GM18520 (cell line): ENCODE data around the gene MED25.

Source experiments
- ATAC-seq: cut with Tn5 transposase; IDR thresholded peaks from one replicate; pipeline ENCODE4 v1.9.1; 2021; ENCODE audit not compliant: unreplicated experiment

MED25 gene

GRCh38 chr19:49798574-49798973 is 19.5 kb upstream of the MED25 start:
- no peak for ATAC-seq

DNA sequence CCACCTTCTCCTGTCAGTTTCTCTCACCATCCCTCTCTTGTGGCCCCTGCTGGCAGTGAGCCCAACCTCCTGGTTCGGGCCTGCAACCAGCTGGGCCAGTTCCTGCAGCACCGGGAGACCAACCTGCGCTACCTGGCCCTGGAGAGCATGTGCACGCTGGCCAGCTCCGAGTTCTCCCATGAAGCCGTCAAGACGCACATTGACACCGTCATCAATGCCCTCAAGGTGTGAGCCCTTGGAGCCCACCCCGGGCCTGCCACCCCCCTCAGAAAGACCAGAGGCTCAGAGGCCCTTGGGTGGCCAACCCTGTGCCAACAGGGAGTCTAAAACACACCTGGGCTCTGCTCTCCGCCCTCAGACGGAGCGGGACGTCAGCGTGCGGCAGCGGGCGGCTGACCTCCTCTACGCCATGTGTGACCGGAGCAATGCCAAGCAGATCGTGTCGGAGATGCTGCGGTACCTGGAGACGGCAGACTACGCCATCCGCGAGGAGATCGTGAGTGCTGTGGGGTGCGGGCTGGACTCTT is 18.8 kb upstream of the MED25 start:
- no peak for ATAC-seq

- no peak for ATAC-seq
Observed at GRCh38 chr19:49799798-49800376, 18.2 kb upstream of the MED25 start.

DNA sequence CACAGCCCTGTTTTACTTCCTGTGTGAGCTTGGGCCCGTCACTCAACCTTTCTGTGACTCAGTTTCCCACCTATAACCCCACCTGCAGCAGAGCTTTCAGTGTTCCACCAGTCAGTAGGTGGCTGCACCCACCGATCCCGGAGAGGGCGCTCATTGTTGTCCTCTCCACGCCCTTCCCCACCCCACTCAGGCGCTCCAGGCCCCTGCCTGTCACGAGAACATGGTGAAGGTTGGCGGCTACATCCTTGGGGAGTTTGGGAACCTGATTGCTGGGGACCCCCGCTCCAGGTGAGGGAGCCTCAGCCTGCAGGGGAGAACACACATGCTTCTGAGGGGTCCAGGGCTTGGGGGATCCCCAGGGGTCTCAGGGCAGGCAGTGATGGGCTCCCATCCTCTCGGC is 17.3 kb upstream of the MED25 start:
- ATAC-seq, result no peak

- ATAC-seq, result no peak
Observed at GRCh38 chr19:49801401-49801888, 16.6 kb upstream of the MED25 start.

DNA sequence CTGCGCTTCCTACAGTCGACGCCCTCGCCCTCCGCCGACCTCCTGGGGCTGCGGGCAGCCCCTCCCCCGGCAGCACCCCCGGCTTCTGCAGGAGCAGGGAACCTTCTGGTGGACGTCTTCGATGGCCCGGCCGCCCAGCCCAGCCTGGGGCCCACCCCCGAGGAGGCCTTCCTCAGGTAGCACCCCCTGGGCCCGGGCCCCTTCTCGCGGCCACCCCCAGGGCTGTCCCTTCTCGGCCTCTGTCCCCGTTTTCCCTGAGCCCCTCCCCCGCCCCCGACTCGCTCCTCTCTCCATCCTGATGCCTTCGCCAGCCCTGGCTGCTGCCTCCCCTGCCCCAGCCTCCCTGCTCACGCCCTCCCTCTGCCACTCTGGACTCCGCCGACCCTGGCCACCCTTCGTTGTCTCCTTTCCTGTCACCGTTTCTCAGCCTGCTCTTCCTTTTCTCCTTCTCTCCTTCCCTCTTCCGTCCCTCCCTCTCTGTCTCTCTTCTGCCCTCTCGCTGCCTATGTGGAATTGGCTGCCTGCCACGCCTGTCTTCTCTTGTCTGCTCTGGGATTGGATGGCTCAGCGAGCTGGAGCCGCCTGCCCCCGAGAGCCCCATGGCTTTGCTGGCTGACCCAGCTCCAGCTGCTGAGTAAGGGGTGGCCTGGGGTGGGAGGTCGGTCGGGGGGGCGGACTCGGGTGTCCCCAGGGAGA is 16.0 kb upstream of the MED25 start:
- ATAC-seq, result no peak

- ATAC-seq, result no peak
Observed at GRCh38 chr19:49802836-49803528, 15.1 kb upstream of the MED25 start.

DNA sequence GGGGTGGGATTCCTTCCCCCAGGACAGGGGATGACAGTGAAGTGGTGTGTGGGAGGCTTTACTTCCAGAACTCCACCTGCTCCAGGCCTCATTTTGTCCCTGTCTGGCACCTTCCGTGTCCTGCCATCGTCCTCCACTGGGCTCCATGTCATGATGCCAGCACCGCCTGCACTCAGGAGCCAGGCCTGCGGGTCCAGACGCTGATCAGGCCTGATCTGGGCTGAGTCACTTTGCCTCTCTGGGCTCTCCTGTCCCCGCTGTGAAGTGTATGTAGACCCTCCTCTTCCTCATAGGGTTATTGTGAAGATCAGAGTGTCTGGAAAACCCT is 14.6 kb upstream of the MED25 start:
- ATAC-seq, result no peak

- ATAC-seq, result no peak
Observed at GRCh38 chr19:49805822-49806619, 12.1 kb upstream of the MED25 start.

DNA sequence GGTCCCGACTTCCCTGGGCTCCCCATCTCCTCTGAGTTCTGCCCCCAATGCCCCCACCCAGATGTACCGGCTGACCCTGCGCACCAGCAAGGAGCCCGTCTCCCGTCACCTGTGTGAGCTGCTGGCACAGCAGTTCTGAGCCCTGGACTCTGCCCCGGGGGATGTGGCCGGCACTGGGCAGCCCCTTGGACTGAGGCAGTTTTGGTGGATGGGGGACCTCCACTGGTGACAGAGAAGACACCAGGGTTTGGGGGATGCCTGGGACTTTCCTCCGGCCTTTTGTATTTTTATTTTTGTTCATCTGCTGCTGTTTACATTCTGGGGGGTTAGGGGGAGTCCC is 11.5 kb upstream of the MED25 start:
- ATAC-seq, result no peak

GRCh38 chr19:49807058-49807903 is 10.8 kb upstream of the MED25 start:
- no peak for ATAC-seq

DNA sequence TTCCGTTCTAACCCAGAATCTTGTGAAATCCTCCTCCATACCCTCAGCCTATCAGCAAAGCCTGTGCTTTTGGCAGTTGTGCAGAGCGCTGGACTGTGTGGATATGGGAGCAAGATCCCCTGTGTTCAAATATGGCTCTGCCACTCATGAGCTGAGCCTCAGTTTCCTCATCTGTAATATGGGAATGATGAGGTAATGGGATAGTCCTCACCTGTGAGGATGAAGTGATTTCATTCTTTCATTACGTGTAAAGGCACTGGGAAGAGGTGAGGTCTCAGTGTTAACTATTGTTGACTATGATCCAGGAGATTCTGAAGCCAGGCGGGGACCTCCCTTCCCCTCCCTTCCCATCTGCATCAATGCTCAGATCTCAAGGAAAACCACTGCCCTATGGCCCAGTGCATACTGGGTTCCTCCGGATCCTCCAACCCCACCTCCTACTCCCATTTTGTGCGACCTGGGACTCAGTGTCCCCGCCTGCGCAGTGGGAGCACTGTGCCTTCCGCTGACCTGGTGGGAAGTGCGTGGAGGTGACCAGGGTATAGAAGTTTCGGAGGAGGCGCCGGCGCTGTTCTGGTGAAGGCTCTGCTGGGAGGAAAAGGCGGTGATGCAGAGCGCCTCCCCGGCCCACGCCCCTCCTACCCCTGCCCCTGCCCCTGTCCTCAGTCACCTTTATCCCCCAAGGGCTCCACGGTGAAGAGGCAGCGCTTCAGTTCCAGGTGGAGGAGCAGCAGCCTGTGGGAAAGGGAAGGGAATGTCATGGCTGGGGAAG is 10.0 kb upstream of the MED25 start:
- ATAC-seq, result no peak

GRCh38 chr19:49808711-49809159 is 9.4 kb upstream of the MED25 start:
- ATAC-seq, result no peak

GRCh38 chr19:49809160-49809940 is 8.7 kb upstream of the MED25 start:
- no peak for ATAC-seq

DNA sequence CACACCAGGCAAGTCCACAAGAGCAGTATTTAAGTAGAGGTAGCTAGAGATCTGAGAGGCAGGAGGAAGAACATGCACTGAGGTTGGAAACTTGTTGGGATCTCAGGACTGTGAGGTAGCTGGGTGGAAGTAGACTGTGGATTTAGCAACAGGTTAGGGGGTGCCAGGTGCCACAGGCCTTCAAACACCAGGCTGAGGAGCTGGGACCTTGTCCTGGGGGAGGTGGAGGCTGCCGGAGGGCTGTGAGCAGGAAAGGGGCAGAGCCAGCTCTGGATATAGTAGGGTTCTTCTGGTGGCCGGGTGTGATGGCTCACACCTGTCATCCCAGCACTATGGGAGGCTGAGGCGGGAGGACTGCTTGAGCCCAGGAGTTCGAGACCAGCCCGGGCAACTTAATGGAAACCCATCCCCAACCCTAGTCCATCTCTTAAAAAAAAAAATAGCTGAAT is 8.1 kb upstream of the MED25 start:
- no peak for ATAC-seq

DNA sequence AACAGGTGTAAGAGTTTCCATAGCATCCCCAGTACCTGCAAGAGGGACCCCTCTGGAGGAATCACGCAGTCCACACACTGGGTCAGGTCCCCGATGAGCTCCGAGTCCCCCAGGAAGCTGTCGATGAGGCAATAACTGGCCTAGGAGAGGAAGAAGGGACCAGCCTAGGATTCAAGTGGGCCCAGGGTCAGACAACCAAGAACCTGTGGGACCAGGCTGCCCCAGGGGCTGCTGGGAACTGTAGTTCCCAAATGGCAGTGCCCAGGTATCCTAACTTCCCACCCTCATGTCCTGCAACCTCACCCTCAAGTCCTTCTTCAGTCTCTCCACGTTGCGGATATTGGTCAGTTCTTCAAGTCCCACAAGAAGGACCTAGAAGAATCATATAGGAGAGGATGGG is 6.8 kb upstream of the MED25 start:
- no peak for ATAC-seq

DNA sequence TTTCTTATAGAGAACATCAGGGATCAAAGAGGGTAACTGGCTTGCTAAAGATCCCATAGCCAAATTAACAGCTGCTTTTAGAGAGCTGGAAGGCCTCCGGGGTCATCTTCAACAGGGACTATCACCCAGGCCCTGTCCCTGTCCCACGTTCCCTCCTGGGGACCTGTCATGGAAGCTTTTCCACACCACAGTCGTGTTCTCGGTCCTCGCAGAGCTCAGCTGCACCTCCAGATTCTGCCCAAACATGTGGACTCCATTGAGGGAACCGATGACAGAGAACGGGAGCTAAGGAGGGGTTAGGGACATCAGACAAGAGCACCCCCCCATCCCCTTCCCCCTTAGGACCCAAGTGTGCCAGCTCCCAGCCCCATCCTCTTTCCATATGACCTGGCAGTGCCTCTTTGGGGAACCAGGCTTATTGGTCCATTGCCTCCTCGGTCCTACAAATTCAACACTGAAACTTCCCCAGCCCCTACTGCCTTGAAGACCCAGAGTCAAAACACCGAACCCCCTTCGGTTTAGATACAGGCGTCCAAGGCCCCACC is 5.6 kb upstream of the MED25 start:
- ATAC-seq, result no peak

- ATAC-seq, result peak; percentile 54
Observed at GRCh38 chr19:49812997-49813861, 4.9 kb upstream of the MED25 start, which contains the start of gene FUZ. TSS of gene FUZ (minus strand) at chr19:49813292. CDS start at chr19:49813106, 186 bp downstream.
